ENCODE results near the gene AP5S1. TPM values are rescaled to one million over a fixed set of nuclear protein-coding genes. Genes with fewer than 3 reads are reported as not detected.
"Not testable (repeated sequence)": the region's sequence is repeated elsewhere in the genome, so short reads cannot be mapped to it uniquely, and the experiment has no call there.

The AP5S1 gene
- total and polyA plus RNA-seq, 4 donors = 4.4 to 12.3 (median 7.9) TPM

DNA sequence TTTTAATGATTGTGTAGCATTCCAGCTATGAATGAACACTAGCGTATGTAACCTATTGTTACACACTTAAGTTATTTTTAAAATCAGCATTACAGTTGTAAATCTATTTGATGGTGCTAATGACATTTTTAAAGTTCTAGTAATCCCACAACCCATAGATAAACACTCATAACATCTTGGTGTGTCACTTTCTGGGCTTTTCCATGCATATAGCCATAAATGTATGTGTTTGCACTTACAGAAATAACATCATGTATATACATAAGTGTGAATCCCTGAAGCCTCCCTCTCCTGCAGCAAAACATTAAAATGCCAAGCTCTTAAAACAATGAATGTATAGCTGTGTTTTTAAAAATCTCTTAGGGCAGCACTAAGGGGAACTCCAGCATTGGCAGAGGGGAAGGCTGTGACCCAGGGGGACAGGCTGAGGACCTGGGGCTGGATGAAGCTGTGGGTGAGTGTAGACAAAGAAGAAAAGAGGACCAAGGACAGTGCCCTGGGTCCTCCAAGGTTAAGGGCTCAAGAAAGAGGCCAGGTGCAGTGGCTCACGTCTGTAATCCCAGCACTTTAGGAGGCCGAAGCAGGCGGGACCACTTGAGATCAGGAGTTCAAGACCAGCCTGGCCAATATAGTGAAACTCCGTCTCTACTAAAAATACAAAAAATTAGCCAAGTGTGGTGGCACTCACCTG, 32.9 kb upstream of the AP5S1 start:
- intact Hi-C loops (cut with DNase I) = loop anchor here in 1 of 2 donors (2.0 to 10.0 kb wide), 2 partner anchors 31 to 57 kb away; partner anchors contain the start of gene MAVS
- no peaks in the 10 kb centered on the region for H3K4me1 ChIP-seq (ENCODE audit: control insufficient read depth in 1 of 2, insufficient read depth in 2 of 2, low read length in 2 of 2)
- H3K36me3 ChIP-seq (ENCODE audit: control insufficient read depth in 1 of 2, insufficient read depth in 2 of 2, low read length in 1 of 2) = no peaks in the 10 kb centered on the region
- no peak for ATAC-seq (ENCODE audit: low FRiP score)
- H3K27me3 ChIP-seq (ENCODE audit: control insufficient read depth in 1 of 2, insufficient read depth in 2 of 2, low read length in 1 of 2) = no peaks in the 10 kb centered on the region
- DNase-seq = no peak
- 63 to 64% methylated on average over 5 of the region's 5 CpGs for WGBS, 2 donors
- H3K9me3 ChIP-seq (ENCODE audit: control insufficient read depth, low read length) = no peaks in the 10 kb centered on the region
- H3K4me3 ChIP-seq (ENCODE audit: low read length in 2 of 2) = no peak overlapping the region
- H3K27ac ChIP-seq (ENCODE audit: low read depth in 1 of 2, low read length in 2 of 2) = no peak overlapping the region

- H3K36me3 ChIP-seq (ENCODE audit: control insufficient read depth in 1 of 2, insufficient read depth in 2 of 2, low read length in 1 of 2) = no peaks in the 10 kb centered on the region
- no peak for DNase-seq
- WGBS, 2 donors = 53 to 54% methylated on average over 4 of the region's 4 CpGs
- H3K4me1 ChIP-seq (ENCODE audit: control insufficient read depth in 1 of 2, insufficient read depth in 2 of 2, low read length in 2 of 2) = no peaks in the 10 kb centered on the region
- H3K27me3 ChIP-seq (ENCODE audit: control insufficient read depth in 1 of 2, insufficient read depth in 2 of 2, low read length in 1 of 2) = no peaks in the 10 kb centered on the region
- no peak overlapping the region for H3K27ac ChIP-seq (ENCODE audit: low read depth in 1 of 2, low read length in 2 of 2)
- no peaks in the 10 kb centered on the region for H3K9me3 ChIP-seq (ENCODE audit: control insufficient read depth, low read length)
- intact Hi-C loops (cut with DNase I) = loop anchor here in 1 of 2 donors (10.0 kb wide), 1 partner anchor 56 kb away; the partner anchor contains the start of gene MAVS
- ATAC-seq (ENCODE audit: low FRiP score) = no peak
- no peak overlapping the region for H3K4me3 ChIP-seq (ENCODE audit: low read length in 2 of 2)
Observed at GRCh38 chr20:3788685-3789155, 31.6 kb upstream of the AP5S1 start.

GRCh38 chr20:3789201-3789600, 31.1 kb upstream of the AP5S1 start:
- intact Hi-C loops (cut with DNase I) = loop anchor here in 1 of 2 donors (10.0 kb wide), 1 partner anchor 56 kb away; the partner anchor contains the start of gene MAVS
- not testable (repeated sequence) for H3K27me3 ChIP-seq (ENCODE audit: control insufficient read depth in 1 of 2, insufficient read depth in 2 of 2, low read length in 1 of 2); H3K9me3 ChIP-seq (ENCODE audit: control insufficient read depth, low read length); H3K4me1 ChIP-seq (ENCODE audit: control insufficient read depth in 1 of 2, insufficient read depth in 2 of 2, low read length in 2 of 2); H3K27ac ChIP-seq (ENCODE audit: low read depth in 1 of 2, low read length in 2 of 2); H3K36me3 ChIP-seq (ENCODE audit: control insufficient read depth in 1 of 2, insufficient read depth in 2 of 2, low read length in 1 of 2); DNase-seq; H3K4me3 ChIP-seq (ENCODE audit: low read length in 2 of 2); ATAC-seq (ENCODE audit: low FRiP score)
- 92 to 93% methylated on average over 4 of the region's 4 CpGs for WGBS, 2 donors

DNA sequence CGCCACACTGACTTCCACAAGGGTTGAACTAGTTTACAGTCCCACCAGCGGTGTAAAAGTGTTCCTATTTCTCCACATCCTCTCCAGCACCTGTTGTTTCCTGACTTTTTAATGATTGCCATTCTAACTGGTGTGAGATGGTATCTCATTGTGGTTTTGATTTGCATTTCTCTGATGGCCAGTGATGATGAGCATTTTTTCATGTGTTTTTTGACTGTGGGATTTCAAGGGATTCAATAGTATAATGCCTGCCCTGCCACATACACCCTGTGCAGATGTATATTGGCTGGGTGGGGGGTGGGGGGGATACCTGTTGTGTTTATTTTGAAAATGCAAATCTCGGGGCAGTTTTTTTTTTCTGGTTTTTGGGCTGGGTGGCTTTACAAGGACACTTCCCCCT, 26.2 kb upstream of the AP5S1 start:
- not testable (repeated sequence) for H3K4me3 ChIP-seq (ENCODE audit: low read length in 2 of 2)

DNA sequence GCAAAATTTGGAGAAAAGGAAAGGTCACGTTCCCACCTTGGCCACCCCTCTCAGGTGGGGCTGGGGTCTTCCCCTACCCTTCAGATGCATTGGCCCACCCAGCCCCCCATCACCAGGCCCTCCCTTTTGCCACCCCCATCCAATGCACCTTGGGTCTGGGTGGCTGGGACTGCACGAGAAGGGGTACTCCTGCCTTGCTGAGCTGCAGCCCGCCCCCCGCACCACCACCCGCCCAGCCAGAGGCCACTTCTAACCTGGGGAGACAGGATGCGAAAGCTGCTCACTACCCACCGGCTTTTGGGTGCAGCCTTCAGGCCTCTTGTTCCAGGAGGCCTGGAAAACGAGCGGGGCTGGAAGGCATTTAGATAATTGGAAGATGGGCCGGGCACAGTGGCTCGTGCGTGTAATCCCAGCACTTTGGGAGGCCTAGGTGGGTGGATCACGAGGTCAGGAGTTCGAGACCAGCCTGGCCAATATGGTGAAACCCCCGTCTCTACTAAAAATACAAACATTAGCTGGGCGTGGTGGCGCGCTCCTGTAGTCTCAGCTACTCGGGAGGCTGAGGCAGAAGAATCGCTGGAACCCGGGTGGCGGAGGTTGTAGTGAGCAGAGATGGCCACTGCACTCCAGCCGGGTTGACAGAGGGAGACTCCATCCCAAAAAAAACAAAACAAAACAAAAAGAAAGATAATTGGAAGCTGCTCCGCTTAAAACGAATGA, 25.5 kb upstream of the AP5S1 start:
- no peak overlapping the region for H3K27ac ChIP-seq (ENCODE audit: low read depth in 1 of 2, low read length in 2 of 2)
- 84 to 86% methylated on average over 25 of the region's 25 CpGs for WGBS, 2 donors
- DNase-seq = peak in 1 of 2 donors; percentile 49
- no peaks in the 10 kb centered on the region for H3K4me1 ChIP-seq (ENCODE audit: control insufficient read depth in 1 of 2, insufficient read depth in 2 of 2, low read length in 2 of 2)
- intact Hi-C loops (cut with DNase I) = loop anchor here in 1 of 2 donors (2.0 kb wide), 1 partner anchor 24 kb away; no protein-coding TSS in a partner anchor
- no peaks in the 10 kb centered on the region for H3K36me3 ChIP-seq (ENCODE audit: control insufficient read depth in 1 of 2, insufficient read depth in 2 of 2, low read length in 1 of 2)
- no peaks in the 10 kb centered on the region for H3K27me3 ChIP-seq (ENCODE audit: control insufficient read depth in 1 of 2, insufficient read depth in 2 of 2, low read length in 1 of 2)
- H3K9me3 ChIP-seq (ENCODE audit: control insufficient read depth, low read length) = no peaks in the 10 kb centered on the region
- H3K4me3 ChIP-seq (ENCODE audit: low read length in 2 of 2) = no peak overlapping the region
- ATAC-seq (ENCODE audit: low FRiP score) = no peak

More for the DNA sequence above, 26.2 kb upstream of the AP5S1 start:
- 73 to 94% methylated on average over 1 to 3 of the region's 3 CpGs for WGBS, 2 donors
- ATAC-seq (ENCODE audit: low FRiP score); H3K4me1 ChIP-seq (ENCODE audit: control insufficient read depth in 1 of 2, insufficient read depth in 2 of 2, low read length in 2 of 2); H3K27me3 ChIP-seq (ENCODE audit: control insufficient read depth in 1 of 2, insufficient read depth in 2 of 2, low read length in 1 of 2); H3K27ac ChIP-seq (ENCODE audit: low read depth in 1 of 2, low read length in 2 of 2); H3K9me3 ChIP-seq (ENCODE audit: control insufficient read depth, low read length); H3K36me3 ChIP-seq (ENCODE audit: control insufficient read depth in 1 of 2, insufficient read depth in 2 of 2, low read length in 1 of 2); DNase-seq: not testable (repeated sequence)
- intact Hi-C loops (cut with DNase I) = loop anchor here in 1 of 2 donors (2.0 kb wide), 1 partner anchor 25 kb away; no protein-coding TSS in a partner anchor

GRCh38 chr20:3795511-3796468, 24.6 kb upstream of the AP5S1 start, which contains the start of gene CDC25B:
TSS of gene CDC25B (plus strand) at chr20:3796310. CDS start at chr20:3796532, 222 bp downstream.
- H3K9me3 ChIP-seq (ENCODE audit: control insufficient read depth, low read length) = no peaks in the 10 kb centered on the region
- intact Hi-C loops (cut with DNase I) = loop anchor here in 1 of 2 donors (2.0 kb wide), 1 partner anchor 23 kb away; no protein-coding TSS in a partner anchor
- 1% methylated on average over 66 to 69 of the region's 69 CpGs for WGBS, 2 donors
- H3K27me3 ChIP-seq (ENCODE audit: control insufficient read depth in 1 of 2, insufficient read depth in 2 of 2, low read length in 1 of 2) = no peaks in the 10 kb centered on the region
- peak within 1 kb of the TSS; percentile 57 to 80 for H3K4me3 ChIP-seq (ENCODE audit: low read length in 2 of 2)
- H3K4me1 ChIP-seq (ENCODE audit: control insufficient read depth in 1 of 2, insufficient read depth in 2 of 2, low read length in 2 of 2) = no peaks in the 10 kb centered on the region
- DNase-seq = peak; percentile 98
- no peaks in the 10 kb centered on the region for H3K36me3 ChIP-seq (ENCODE audit: control insufficient read depth in 1 of 2, insufficient read depth in 2 of 2, low read length in 1 of 2)
- H3K27ac ChIP-seq (ENCODE audit: low read depth in 1 of 2, low read length in 2 of 2) = peak within 1 kb of the TSS; percentile 92 to 96
- ATAC-seq (ENCODE audit: low FRiP score) = peak; percentile 96

- WGBS, 2 donors = 9% methylated on average over 27 to 33 of the region's 33 CpGs
Observed at GRCh38 chr20:3796477-3797225, 23.7 kb upstream of the AP5S1 start.

More at GRCh38 chr20:3796477-3797225, 23.7 kb upstream of the AP5S1 start:
- intact Hi-C loops (cut with DNase I) = no loop called here
- Histone ChIP-seq H3K4me1 (ENCODE audit: control insufficient read depth in 1 of 2, insufficient read depth in 2 of 2, low read length in 2 of 2) (no peaks in the 10 kb centered on the region), H3K4me3 (ENCODE audit: low read length in 2 of 2) (peak overlapping the region; percentile 57 to 63), H3K9me3 (ENCODE audit: control insufficient read depth, low read length) (no peaks in the 10 kb centered on the region), H3K27ac (ENCODE audit: low read depth in 1 of 2, low read length in 2 of 2) (no peak overlapping the region), H3K36me3 (ENCODE audit: control insufficient read depth in 1 of 2, insufficient read depth in 2 of 2, low read length in 1 of 2) (no peaks in the 10 kb centered on the region), H3K27me3 (ENCODE audit: control insufficient read depth in 1 of 2, insufficient read depth in 2 of 2, low read length in 1 of 2) (no peaks in the 10 kb centered on the region)
- DNase-seq = peak in 1 of 2 donors; percentile 76
- no peak for ATAC-seq (ENCODE audit: low FRiP score)

Measured in aorta (tissue), 5 donors.